H1 (cell line): ENCODE data around the gene OPN3. TPM values are rescaled to one million over a fixed set of nuclear protein-coding genes. Genes with fewer than 3 reads are reported as not detected.

ENCODE experiments used
- CTCF ChIA-PET: fragments of 300-600 bp; sonication (Branson Sonifier 250); formaldehyde crosslinking; loops from one replicate; lab custom pipeline; 2021; ENCODE audit not compliant: partially characterized antibody; lab: Charles Lee
- POLR2A ChIA-PET: fragments of 300-600 bp; sonication (Branson Sonifier 250); formaldehyde crosslinking; loops from one replicate; lab custom pipeline; 2021; ENCODE audit warnings: inconsistent platforms; ENCODE audit not compliant: partially characterized antibody; lab: Charles Lee
- DNase-seq, 2 experiments: peaks; one replicate each; pipeline versions ENCODE4 v3.0.0 to v3.0.0-alpha.2; 2010 to 2022; ENCODE audit warnings: low spot score in 2 of 2, low read depth in 1 of 2, mixed read lengths in 1 of 2
- FAIRE-seq: peaks from 2 replicates; lab custom pipeline; 2011; peaks lifted over from hg19 to GRCh38; lab: Jason Lieb, UNC
- H2AFZ ChIP-seq: 2 replicates; pipeline ENCODE4 v1.8.1; 2012; ENCODE audit warnings: low read length, inconsistent platforms
- H2AK5ac ChIP-seq: 2 replicates; pipeline ENCODE4 v1.6.1; 2013; ENCODE audit warnings: low read depth, low read length
- H2BK120ac ChIP-seq: replicated peaks from 2 replicates; pipeline ENCODE3; 2013; ENCODE audit warnings: low read depth, low read length, inconsistent platforms
- H2BK12ac ChIP-seq: 2 replicates; pipeline ENCODE4 v1.6.1; 2013; ENCODE audit warnings: low read depth, low read length
- H2BK15ac ChIP-seq: 2 replicates; pipeline ENCODE4 v1.6.1; 2013; ENCODE audit warnings: low read length
- H2BK20ac ChIP-seq: 2 replicates; pipeline ENCODE4 v1.6.1; 2013; ENCODE audit warnings: low read length
- H2BK5ac ChIP-seq: 2 replicates; pipeline ENCODE4 v1.6.1; 2013; ENCODE audit warnings: low read depth, low read length
- H3K14ac ChIP-seq: 2 replicates; pipeline ENCODE4 v1.6.1; 2013; ENCODE audit warnings: inconsistent platforms; ENCODE audit not compliant: insufficient read length
- H3K18ac ChIP-seq: 2 replicates; pipeline ENCODE4 v1.6.1; 2013; ENCODE audit warnings: low read length; ENCODE audit errors: extremely low read depth
- H3K23ac ChIP-seq: 2 replicates; pipeline ENCODE4 v1.6.1; 2013; ENCODE audit warnings: inconsistent platforms; ENCODE audit not compliant: insufficient read length
- H3K23me2 ChIP-seq: 2 replicates; pipeline ENCODE4 v1.6.1; 2013; ENCODE audit warnings: low read depth, low read length
- H3K27ac ChIP-seq: 2 replicates; pipeline ENCODE4 v1.6.1; 2011; ENCODE audit warnings: low read depth, low read length, inconsistent platforms
- H3K27me3 ChIP-seq, 4 experiments: replicated peaks in 1 of 4; 1 replicate in 1 of 4; 2 replicates in 3 of 4; pipeline versions ENCODE4 v1.6.1 to v1.8.1; 2011 to 2013; ENCODE audit warnings: low read length in 3 of 4, mild to moderate bottlenecking in 3 of 4, inconsistent platforms in 2 of 4, mixed read lengths in 2 of 4, moderate library complexity in 1 of 4; ENCODE audit not compliant: control insufficient read depth in 3 of 4, insufficient read depth in 3 of 4; ENCODE audit errors: extremely low read depth in 1 of 4
- H3K36me3 ChIP-seq, 4 experiments: 2 replicates each; pipeline versions ENCODE4 v1.6.1 to v1.8.1; 2011 to 2013; ENCODE audit warnings: mild to moderate bottlenecking in 4 of 4, low read length in 3 of 4, moderate library complexity in 2 of 4, control low read depth in 1 of 4, inconsistent platforms in 1 of 4; ENCODE audit not compliant: insufficient read depth in 4 of 4, control insufficient read depth in 2 of 4
- H3K4ac ChIP-seq: replicated peaks from 2 replicates; pipeline ENCODE3; 2013; ENCODE audit warnings: low read length, low read depth, mixed read lengths, inconsistent platforms; ENCODE audit not compliant: insufficient read length
- H3K4me1 ChIP-seq, 4 experiments: replicated peaks in 1 of 4; 1 replicate in 1 of 4; 2 replicates in 3 of 4; pipeline versions ENCODE4 v1.6.1 to v1.8.1; 2011 to 2013; ENCODE audit warnings: low read length in 3 of 4, inconsistent platforms in 2 of 4, mixed read lengths in 1 of 4; ENCODE audit not compliant: insufficient read depth in 4 of 4, control insufficient read depth in 3 of 4
- H3K4me2 ChIP-seq, 2 experiments: 2 replicates each; pipeline versions ENCODE4 v1.6.1 to v1.8.1; 2011 to 2013; ENCODE audit warnings: low read depth in 2 of 2, low read length in 2 of 2, control low read depth in 1 of 2, inconsistent platforms in 1 of 2, mild to moderate bottlenecking in 1 of 2; ENCODE audit not compliant: insufficient read depth in 1 of 2
- H3K4me3 ChIP-seq, 4 experiments: fragments of 200-600, 300-600 bp in 1 of 4; sonication (generic), shearing (Covaris generic), sonication (Bioruptor Twin) in 1 of 4; 2 replicates each; pipeline versions ENCODE4 v1.5.1 to v1.8.1; 2011 to 2016; ENCODE audit warnings: low read length in 4 of 4, low read depth in 3 of 4, control low read depth in 2 of 4, inconsistent platforms in 2 of 4, mild to moderate bottlenecking in 2 of 4, mixed read lengths in 1 of 4, moderate library complexity in 1 of 4; ENCODE audit not compliant: insufficient read depth in 2 of 4; ENCODE audit errors: extremely low read depth in 1 of 4
- H3K56ac ChIP-seq: replicated peaks from 2 replicates; pipeline ENCODE3; 2013; ENCODE audit warnings: low read depth, mild to moderate bottlenecking, mixed read lengths, low read length, inconsistent platforms; ENCODE audit not compliant: insufficient read length
- H3K79me1 ChIP-seq: 2 replicates; pipeline ENCODE4 v1.6.1; 2013; ENCODE audit warnings: low read depth, low read length, control low read depth
- H3K79me2 ChIP-seq, 2 experiments: 2 replicates each; pipeline versions ENCODE4 v1.6.1 to v1.8.1; 2012 to 2013; ENCODE audit warnings: low read length in 2 of 2, mild to moderate bottlenecking in 2 of 2, inconsistent platforms in 1 of 2; ENCODE audit not compliant: insufficient read depth in 2 of 2, control insufficient read depth in 1 of 2
- H3K9ac ChIP-seq, 4 experiments: replicated peaks in 1 of 4; 1 replicate in 1 of 4; 2 replicates in 3 of 4; pipeline versions ENCODE4 v1.6.1 to v1.8.1; 2011 to 2013; ENCODE audit warnings: low read depth in 3 of 4, low read length in 3 of 4, control low read depth in 2 of 4, mild to moderate bottlenecking in 2 of 4, moderate library complexity in 2 of 4, inconsistent platforms in 1 of 4; ENCODE audit errors: extremely low read depth in 1 of 4
- H3K9me3 ChIP-seq, 2 experiments: 2 replicates each; pipeline versions ENCODE4 v1.6.1 to v1.8.1; 2012 to 2013; ENCODE audit warnings: mild to moderate bottlenecking in 2 of 2, moderate library complexity in 2 of 2, control low read depth in 1 of 2, inconsistent platforms in 1 of 2, low read depth in 1 of 2, low read length in 1 of 2, mixed read lengths in 1 of 2; ENCODE audit not compliant: insufficient read depth in 2 of 2
- H4K20me1 ChIP-seq, 2 experiments: replicated peaks in 1 of 2; 2 replicates each; pipeline versions ENCODE3 to v1.8.1; 2011 to 2013; ENCODE audit warnings: inconsistent platforms in 2 of 2, low read length in 2 of 2, mild to moderate bottlenecking in 1 of 2; ENCODE audit not compliant: insufficient read depth in 2 of 2, control insufficient read depth in 1 of 2
- H4K5ac ChIP-seq: 2 replicates; pipeline ENCODE4 v1.6.1; 2013; ENCODE audit warnings: low read length, low read depth, mixed read lengths, inconsistent platforms; ENCODE audit not compliant: insufficient read length
- H4K8ac ChIP-seq: 2 replicates; pipeline ENCODE4 v1.8.0; 2013; ENCODE audit warnings: mild to moderate bottlenecking, moderate library complexity, low read length, inconsistent platforms; ENCODE audit not compliant: insufficient read depth; ENCODE audit errors: extremely low read depth
- H4K91ac ChIP-seq: replicated peaks from 2 replicates; pipeline ENCODE3; 2013; ENCODE audit warnings: low read length, mixed read lengths, inconsistent platforms; ENCODE audit not compliant: insufficient read length
- EP300 ChIP-seq, 2 experiments: IDR thresholded peaks; 1 replicate in 1 of 2; 2 replicates in 1 of 2; pipeline ENCODE4 v1.6.1; 2011 to 2012; ENCODE audit warnings: low read depth in 2 of 2, low read length in 2 of 2, mild to moderate bottlenecking in 2 of 2, borderline replicate concordance in 1 of 2, inconsistent platforms in 1 of 2, moderate library complexity in 1 of 2
- SAP30 ChIP-seq: fragments of 300-600 bp; sonication (generic); IDR thresholded peaks from 2 replicates; pipeline ENCODE4 v1.7.1; 2012; ENCODE audit warnings: low read length, moderate library complexity, mild to moderate bottlenecking, inconsistent platforms; ENCODE audit not compliant: insufficient read depth, insufficient replicate concordance
- WGBS, 2 experiments: shearing (Covaris generic) in 1 of 2; methylation state at CpG; one replicate each; pipeline versions ENCODE4 v1.1.6 to v1.1.7; 2013 to 2015; ENCODE audit warnings: low lambda C conversion rate in 2 of 2, mixed read lengths in 2 of 2, inconsistent platforms in 1 of 2, low coverage in 1 of 2, missing lambda C conversion rate in 1 of 2; ENCODE audit not compliant: insufficient replicate concordance in 2 of 2, insufficient coverage in 1 of 2, insufficient read length in 1 of 2; ENCODE audit errors: extremely low coverage in 1 of 2, missing lambda C conversion rate in 1 of 2; 5-methylcytosine and 5-hydroxymethylcytosine counted together
- polyA plus RNA-seq, 7 experiments: library from polyadenylated mRNA; depleted of rRNA in 3 of 7; stranded (reverse) in 5 of 7; unstranded in 2 of 7; fragments of >200 nt in 5 of 7; fragments of 200-250 nt in 2 of 7; gene quantifications; 1 replicate in 5 of 7; 2 replicates in 1 of 7; 4 replicates in 1 of 7; pipeline versions ENCODE4 v1.2.1 to v1.2.3, GENCODE V29; 2011 to 2013; ENCODE audit warnings: missing spikeins in 2 of 7, mixed read lengths in 2 of 7
- total RNA-seq: library from RNA; stranded (reverse); fragmentation: NEBNext Ultra II Directional; extraction: Animal tissue kit (Norgen Biotek cat#: 25700); gene quantifications from 2 replicates; pipeline ENCODE4 v1.2.1, GENCODE V29; 2021

The OPN3 gene
- total and polyA plus RNA-seq, 2 of the 8 experiments (the other 6 are each of a cell fraction or from before 2014, with no cell fraction given), result 8.8 to 19.4 TPM

DNA sequence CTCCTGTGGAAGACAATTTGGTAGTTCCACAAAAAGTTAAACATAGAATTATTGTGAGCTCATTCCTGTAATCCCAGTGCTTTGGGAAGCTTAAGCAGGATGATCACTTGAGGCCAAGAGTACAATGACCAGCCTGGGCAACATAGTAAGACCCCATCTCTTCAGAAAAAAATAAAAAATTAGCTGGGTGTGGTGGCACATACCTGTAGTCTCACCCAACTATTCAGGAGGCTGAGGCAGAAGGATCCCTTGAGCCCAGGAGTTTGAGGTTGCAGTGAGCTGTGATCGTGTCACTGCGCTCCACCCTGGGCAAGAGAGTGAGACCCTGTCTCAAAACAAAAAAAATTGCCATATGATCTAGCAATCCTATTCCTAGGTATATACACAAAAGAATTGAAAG is 4.1 kb upstream of the OPN3 start:
- H3K4me3 ChIP-seq, result no peak overlapping the region
- H2BK20ac ChIP-seq, result no peak overlapping the region
- H3K9ac ChIP-seq, result no peak overlapping the region
- peaks cover 0 to 6% of the 10 kb centered on the region in 2 experiments; a peak in 1 of 4 replicates for H3K9me3 ChIP-seq
- no peak overlapping the region for H2BK5ac ChIP-seq
- no peak overlapping the region for H3K14ac ChIP-seq
- no peak overlapping the region for H2BK12ac ChIP-seq
- no peak overlapping the region for H3K18ac ChIP-seq
- peaks cover 0 to 4% of the 10 kb centered on the region in 2 experiments; a peak in 3 of 4 replicates for H3K79me2 ChIP-seq
- H3K36me3 ChIP-seq, result no peaks in the 10 kb centered on the region
- H2AFZ ChIP-seq, result no peak overlapping the region
- H3K4me1 ChIP-seq, result no peaks in the 10 kb centered on the region; a peak in 2 of 7 replicates
- H4K5ac ChIP-seq, result no peak overlapping the region
- ChIA-PET CTCF (interaction anchor here (1.1 kb wide), 1 partner anchor 33 kb away, joined by 3 read pairs; no protein-coding TSS in a partner anchor), POLR2A (interaction anchor here (1.0 kb wide), 1 partner anchor 9 kb away, joined by 3 read pairs; no protein-coding TSS in a partner anchor)
- no peak overlapping the region for H2AK5ac ChIP-seq
- 95% methylated on average over 2 of the region's 2 CpGs; no CpG with 5 or more reads in 1 of the 2 experiments for WGBS, 2 experiments
- FAIRE-seq (no peak), DNase-seq (no peak)
- no peaks in the 10 kb centered on the region for H4K20me1 ChIP-seq
- no peak overlapping the region for H3K4me2 ChIP-seq
- no peak overlapping the region for H4K91ac ChIP-seq
- H4K8ac ChIP-seq, result no peak overlapping the region
- H3K27me3 ChIP-seq, result no peaks in the 10 kb centered on the region; a peak in 1 of 7 replicates
- H3K27ac ChIP-seq, result no peak overlapping the region
- H3K23ac ChIP-seq, result no peak overlapping the region
- H3K4ac ChIP-seq, result no peak overlapping the region
- no peak overlapping the region for H2BK120ac ChIP-seq
- H3K56ac ChIP-seq, result no peak overlapping the region
- no peaks in the 10 kb centered on the region for H3K79me1 ChIP-seq
- H3K23me2 ChIP-seq, result 0 out of 2 replicates have a peak, but pooled peaks cover 2% of the 10 kb centered on the region
- no peak overlapping the region for H2BK15ac ChIP-seq
- TF ChIP-seq SAP30 (no peak), EP300 (IDR thresholded peaks at IDR 0.05; ENCODE audit: borderline replicate concordance in 1 of 2, low read depth in 2 of 2, low read length in 2 of 2) (no peak)
